BE2C (cell line): ENCODE measurements around the gene CCT6B.

ENCODE experiments used
- DNase-seq: peaks from one replicate; pipeline ENCODE4 v3.0.0-alpha.2; 2020
- H3K27me3 ChIP-seq: fragments of 250-450 bp; sonication (Bioruptor Pico); 2 replicates; pipeline ENCODE4 v1.5.1; 2020; ENCODE audit warnings: mild to moderate bottlenecking
- H3K36me3 ChIP-seq: fragments of 250-450 bp; sonication (Bioruptor Pico); 2 replicates; pipeline ENCODE4 v1.5.1; 2020; ENCODE audit warnings: mild to moderate bottlenecking
- H3K4me1 ChIP-seq: fragments of 250-450 bp; sonication (Bioruptor Pico); 2 replicates; pipeline ENCODE4 v1.5.1; 2020
- H3K4me3 ChIP-seq: 2 replicates; pipeline ENCODE4 v1.5.1; 2011; ENCODE audit warnings: low read depth, low read length
- H3K9me3 ChIP-seq: fragments of 250-450 bp; sonication (Bioruptor Pico); 2 replicates; pipeline ENCODE4 v1.5.1; 2020
- CTCF ChIP-seq: IDR thresholded peaks from 2 replicates; pipeline ENCODE4 v1.5.1; 2012; ENCODE audit warnings: mild to moderate bottlenecking, low read depth, low read length

CCT6B gene

GRCh38 chr17:34987232-34987631 is 26.0 kb upstream of the CCT6B start:
- Histone ChIP-seq H3K9me3 (no peaks in the 10 kb centered on the region), H3K36me3 (peaks cover 85% of the 10 kb centered on the region), H3K27me3 (no peaks in the 10 kb centered on the region), H3K4me3 (no peak overlapping the region), H3K4me1 (no peaks in the 10 kb centered on the region; the same call in 1 of the 2 replicates)
- DNase-seq = no peak
- no peak for TF ChIP-seq CTCF

DNA sequence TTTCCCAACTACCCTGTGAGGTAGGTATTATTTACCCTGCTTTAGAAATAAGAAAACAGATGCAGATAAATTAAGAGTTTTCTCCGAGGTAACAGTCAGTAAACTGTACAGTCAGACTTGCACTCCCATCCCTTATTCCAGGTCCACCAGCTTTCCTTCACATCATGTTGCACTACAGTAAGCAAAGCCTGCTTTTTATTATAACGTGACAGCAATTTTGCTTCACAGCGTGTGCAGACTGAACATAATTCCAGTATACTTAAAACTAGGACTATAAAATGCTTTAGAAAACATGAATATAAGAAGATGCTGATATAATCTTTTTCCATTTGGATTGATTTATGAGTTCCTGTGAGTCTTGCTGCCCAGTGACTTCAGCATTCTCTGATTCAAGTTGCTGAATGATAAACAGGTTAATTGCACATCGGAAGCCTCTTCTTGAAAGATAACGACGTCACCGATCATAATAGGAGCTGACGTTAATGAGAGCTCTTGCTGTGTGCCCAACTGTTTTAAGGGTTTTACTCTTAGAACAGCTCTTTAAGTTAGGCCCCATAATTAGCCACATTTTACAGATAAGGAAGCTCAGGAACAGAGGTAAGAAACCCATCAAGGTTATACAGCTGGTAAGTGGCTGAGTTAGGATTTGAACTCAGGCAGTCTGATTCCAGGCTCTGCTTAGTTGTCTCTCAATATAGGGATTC is 20.4 kb upstream of the CCT6B start:
- Histone ChIP-seq H3K9me3 (no peaks in the 10 kb centered on the region), H3K27me3 (no peaks in the 10 kb centered on the region), H3K36me3 (peaks cover 34% of the 10 kb centered on the region), H3K4me1 (peaks cover 7% of the 10 kb centered on the region), H3K4me3 (peak overlapping the region; percentile 79)
- no peak for TF ChIP-seq CTCF
- no peak for DNase-seq

GRCh38 chr17:34980681-34981537 is 19.6 kb upstream of the CCT6B start:
- H3K36me3 ChIP-seq = peaks cover 26% of the 10 kb centered on the region
- peak overlapping the region; percentile 79 for H3K4me3 ChIP-seq
- no peaks in the 10 kb centered on the region for H3K9me3 ChIP-seq
- no peaks in the 10 kb centered on the region for H3K27me3 ChIP-seq
- peak; percentile 81 for DNase-seq
- peaks cover 7% of the 10 kb centered on the region for H3K4me1 ChIP-seq
- peak; percentile 56 for TF ChIP-seq CTCF

- no peak for TF ChIP-seq CTCF
- peak within 1 kb of the TSS; percentile 79 for H3K4me3 ChIP-seq
- H3K36me3 ChIP-seq = peaks cover 20% of the 10 kb centered on the region
- peak; percentile 96 for DNase-seq
- peaks cover 7% of the 10 kb centered on the region for H3K4me1 ChIP-seq
- no peaks in the 10 kb centered on the region for H3K27me3 ChIP-seq
- no peaks in the 10 kb centered on the region for H3K9me3 ChIP-seq
These were observed 19.1 kb upstream of the CCT6B start, which contains the start of gene LIG3 for GRCh38 chr17:34980353-34980680. LIG3 (plus strand) TSS chr17:34980512; CDS start chr17:34983006, 2,494 bp downstream.

DNA sequence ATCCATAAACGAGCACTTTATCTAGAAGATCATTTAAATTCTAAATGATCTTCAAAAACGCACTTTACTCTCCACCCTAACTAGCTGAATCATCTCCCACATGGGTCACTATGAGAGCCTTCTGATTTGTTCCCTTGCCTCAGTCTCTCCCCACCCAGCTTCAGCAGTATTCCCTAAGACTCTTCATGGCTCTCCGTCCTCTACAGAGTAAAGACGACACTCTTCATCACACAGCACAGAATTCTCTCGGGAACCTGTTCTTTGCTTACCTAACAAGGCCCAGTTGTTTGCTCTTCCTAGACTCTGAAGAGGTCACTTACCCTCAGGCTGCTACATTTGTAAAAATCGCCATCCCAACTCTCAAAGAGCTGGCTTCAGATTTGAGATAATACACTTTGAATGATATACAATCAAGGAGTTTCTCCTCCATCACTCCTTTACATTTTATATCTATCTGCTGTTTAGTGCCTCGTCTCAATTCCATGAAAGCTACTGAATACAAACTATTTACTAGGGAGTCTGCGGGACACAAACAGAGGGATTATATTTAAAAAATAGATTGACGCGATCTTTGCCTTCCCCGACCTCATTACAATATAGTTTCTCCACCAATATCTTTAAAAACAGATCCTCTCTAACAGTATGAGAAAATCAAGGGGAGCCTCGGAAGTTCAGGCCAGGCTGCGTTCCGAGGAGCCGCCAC is 18.5 kb upstream of the CCT6B start:
- no peak for DNase-seq
- Histone ChIP-seq H3K4me3 (peak overlapping the region; percentile 79), H3K4me1 (peaks cover 7% of the 10 kb centered on the region), H3K27me3 (no peaks in the 10 kb centered on the region), H3K9me3 (no peaks in the 10 kb centered on the region), H3K36me3 (peaks cover 15% of the 10 kb centered on the region)
- TF ChIP-seq CTCF = no peak
